Measurements from ENCODE around the gene ZNF496.

DNA sequence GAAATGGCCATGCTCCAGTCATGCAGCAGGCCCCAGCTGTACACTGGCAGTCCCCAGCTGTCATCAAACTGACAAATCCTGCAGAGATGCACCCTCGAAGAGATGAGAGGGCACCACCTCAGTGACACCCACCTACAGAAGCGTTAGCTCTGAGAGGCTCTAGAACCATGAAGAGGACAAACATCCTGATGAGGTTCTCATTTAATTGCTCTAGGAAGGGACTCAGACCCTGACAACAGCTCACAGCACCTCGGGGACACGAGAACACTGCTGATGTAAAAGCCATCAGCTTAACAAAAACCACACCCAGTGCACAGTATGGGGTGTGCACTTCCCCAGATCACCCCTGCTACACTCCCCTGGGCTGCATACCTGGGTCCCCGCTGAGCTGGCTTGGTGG, 3.4 kb downstream of the ZNF496 start:
- TF ChIP-seq, protein P1, sequence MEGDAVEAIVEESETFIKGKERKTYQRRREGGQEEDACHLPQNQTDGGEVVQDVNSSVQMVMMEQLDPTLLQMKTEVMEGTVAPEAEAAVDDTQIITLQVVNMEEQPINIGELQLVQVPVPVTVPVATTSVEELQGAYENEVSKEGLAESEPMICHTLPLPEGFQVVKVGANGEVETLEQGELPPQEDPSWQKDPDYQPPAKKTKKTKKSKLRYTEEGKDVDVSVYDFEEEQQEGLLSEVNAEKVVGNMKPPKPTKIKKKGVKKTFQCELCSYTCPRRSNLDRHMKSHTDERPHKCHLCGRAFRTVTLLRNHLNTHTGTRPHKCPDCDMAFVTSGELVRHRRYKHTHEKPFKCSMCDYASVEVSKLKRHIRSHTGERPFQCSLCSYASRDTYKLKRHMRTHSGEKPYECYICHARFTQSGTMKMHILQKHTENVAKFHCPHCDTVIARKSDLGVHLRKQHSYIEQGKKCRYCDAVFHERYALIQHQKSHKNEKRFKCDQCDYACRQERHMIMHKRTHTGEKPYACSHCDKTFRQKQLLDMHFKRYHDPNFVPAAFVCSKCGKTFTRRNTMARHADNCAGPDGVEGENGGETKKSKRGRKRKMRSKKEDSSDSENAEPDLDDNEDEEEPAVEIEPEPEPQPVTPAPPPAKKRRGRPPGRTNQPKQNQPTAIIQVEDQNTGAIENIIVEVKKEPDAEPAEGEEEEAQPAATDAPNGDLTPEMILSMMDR (IDR thresholded peaks at IDR 0.05) = no peak
- no peak for TF ChIP-seq POLR2A (IDR thresholded peaks at IDR 0.05)

All from adrenal gland (tissue), 5 donors.